HepG2 (cell line): Measurements from ENCODE around the gene TIMP4. TPM values are rescaled to one million over a fixed set of nuclear protein-coding genes. Genes with fewer than 3 reads are reported as not detected.
A peak's percentile ranks its signal among the peaks of the same experiment; 100 is the strongest.

Experiments
- ATAC-seq: fragments of 200-7000 bp; cut with Tn5 transposase; 3 replicates; pipeline ENCODE4 v1.9.1; 2020; ENCODE audit warnings: mild to moderate bottlenecking, moderate library complexity
- BruUV-seq: library from RNA; stranded (reverse); fragments of 400-500 nt; replicated peaks from 2 replicates; lab custom pipeline; 2021; lab: Mats Ljungman, UMichigan
- CTCF ChIA-PET: fragments of 300-600 bp; formaldehyde crosslinking; extraction: SDS; loops from one replicate; lab custom pipeline; 2021; ENCODE audit warnings: low total read pairs, inconsistent platforms, low intra/inter-chr PET ratio; lab: Yijun Ruan, JAX
- POLR2A ChIA-PET: fragments of 350-600 bp; sonication (Branson Sonifier 250); formaldehyde crosslinking; loops from one replicate; lab custom pipeline; 2020; ENCODE audit warnings: antibody characterized with exemption, inconsistent platforms; lab: Yijun Ruan, JAX
- DNase-seq: peaks from one replicate; pipeline ENCODE4 v3.0.0-alpha.2; 2015; ENCODE audit warnings: low spot score
- FAIRE-seq: peaks from 3 replicates; lab custom pipeline; 2011; peaks lifted over from hg19 to GRCh38; lab: Jason Lieb, UNC
- H2AFZ ChIP-seq: one replicate; pipeline ENCODE4 v1.6.1; 2011; ENCODE audit warnings: low read length, inconsistent platforms
- H3K27ac ChIP-seq: fragments of 300-600 bp; 3 replicates; pipeline ENCODE4 v1.8.0; 2011; ENCODE audit warnings: mixed run types, mild to moderate bottlenecking, mixed read lengths, low read length, inconsistent platforms; ENCODE audit not compliant: insufficient read depth; ENCODE audit errors: extremely low read length
- H3K27me3 ChIP-seq, 2 experiments: fragments of 200-600 bp in 1 of 2; 2 replicates in 1 of 2; 3 replicates in 1 of 2; pipeline versions ENCODE4 v1.6.0 to v1.8.0; 2011; ENCODE audit warnings: low read length in 2 of 2, mild to moderate bottlenecking in 2 of 2, moderate library complexity in 2 of 2, inconsistent platforms in 1 of 2; ENCODE audit not compliant: insufficient read depth in 2 of 2, control insufficient read depth in 1 of 2
- H3K36me3 ChIP-seq, 2 experiments: fragments of 200-600 bp in 1 of 2; replicated peaks in 1 of 2; 2 replicates in 1 of 2; 3 replicates in 1 of 2; pipeline versions ENCODE4 v1.5.1 to v1.8.0; 2011; ENCODE audit warnings: low read length in 2 of 2, inconsistent platforms in 1 of 2; ENCODE audit not compliant: insufficient read depth in 2 of 2, control insufficient read depth in 1 of 2
- H3K4me1 ChIP-seq: 2 replicates; pipeline ENCODE4 v1.5.1; 2012; ENCODE audit warnings: low read length, inconsistent platforms; ENCODE audit not compliant: insufficient read depth
- H3K4me2 ChIP-seq: 2 replicates; pipeline ENCODE4 v1.6.0; 2011; ENCODE audit warnings: low read depth, low read length, inconsistent platforms
- H3K4me3 ChIP-seq, 3 experiments: fragments of 200-600 bp in 1 of 3; sonication (generic), shearing (Covaris generic) in 1 of 3; replicated peaks in 1 of 3; 2 replicates each; pipeline ENCODE4 v1.5.1; 2011 to 2016; ENCODE audit warnings: low read length in 3 of 3, inconsistent platforms in 2 of 3, low read depth in 2 of 3, mild to moderate bottlenecking in 2 of 3, control low read depth in 1 of 3, mixed read lengths in 1 of 3; ENCODE audit not compliant: insufficient read depth in 1 of 3
- H3K79me2 ChIP-seq: one replicate; pipeline ENCODE4 v1.6.1; 2011; ENCODE audit warnings: low read length, inconsistent platforms; ENCODE audit not compliant: insufficient read depth
- H3K9ac ChIP-seq: 2 replicates; pipeline ENCODE4 v1.6.0; 2011; ENCODE audit warnings: mild to moderate bottlenecking, low read depth, low read length, inconsistent platforms; ENCODE audit not compliant: insufficient read depth
- H3K9me3 ChIP-seq: 2 replicates; pipeline ENCODE4 v1.5.1; 2012; ENCODE audit warnings: mild to moderate bottlenecking, low read length
- H4K20me1 ChIP-seq: 2 replicates; pipeline ENCODE4 v1.6.0; 2011; ENCODE audit warnings: inconsistent platforms, mild to moderate bottlenecking, low read length, moderate library complexity; ENCODE audit not compliant: insufficient read depth
- ATF7 ChIP-seq, 2 experiments: fragments of 450-650 bp in 1 of 2; sonication (generic) in 1 of 2; formaldehyde crosslinking in 1 of 2; IDR thresholded peaks; 2 replicates each; pipeline versions ENCODE4 v1.4.0 to v1.6.1; 2016 to 2020; ENCODE audit warnings: antibody characterized with exemption in 1 of 2, mild to moderate bottlenecking in 1 of 2, missing genetic modification reagents in 1 of 2
- CREB1 ChIP-seq, 2 experiments: fragments of 450-650 bp in 1 of 2; IDR thresholded peaks; 2 replicates each; pipeline ENCODE4 v1.6.1; 2016 to 2017; ENCODE audit warnings: control low read depth in 1 of 2, mild to moderate bottlenecking in 1 of 2, missing compliant biosample characterization in 1 of 2, missing genetic modification characterization in 1 of 2
- JDP2 ChIP-seq: sonication (generic); formaldehyde crosslinking; IDR thresholded peaks from 2 replicates; pipeline ENCODE4 v1.8.1; 2022; ENCODE audit warnings: missing genetic modification reagents, borderline replicate concordance
- RBM39 ChIP-seq: fragments of 200-400 bp; formaldehyde crosslinking; IDR thresholded peaks from one replicate; pipeline ENCODE4 v1.6.1; 2018; ENCODE audit warnings: antibody characterized with exemption, mild to moderate bottlenecking, low read depth, low read length; ENCODE audit not compliant: poor library complexity, severe bottlenecking
- SPEN ChIP-seq: sonication (generic); formaldehyde crosslinking; IDR thresholded peaks from 2 replicates; pipeline ENCODE4 v1.5.1; 2020; ENCODE audit warnings: low read depth, mild to moderate bottlenecking, missing genetic modification reagents
- STAT5B ChIP-seq: sonication (generic); formaldehyde crosslinking; IDR thresholded peaks from 2 replicates; pipeline ENCODE4 v1.4.0; 2020; ENCODE audit warnings: missing genetic modification reagents
- TCF7 ChIP-seq: sonication (generic); IDR thresholded peaks from 2 replicates; pipeline ENCODE4 v1.6.1; 2016; ENCODE audit warnings: antibody characterized with exemption, low read depth
- THRA ChIP-seq: sonication (generic); formaldehyde crosslinking; IDR thresholded peaks from 2 replicates; pipeline ENCODE4 v1.4.0; 2020; ENCODE audit warnings: missing genetic modification reagents, borderline replicate concordance
- ZIK1 ChIP-seq: sonication (generic); formaldehyde crosslinking; IDR thresholded peaks from 2 replicates; pipeline ENCODE4 v1.5.0; 2020; ENCODE audit warnings: mild to moderate bottlenecking, low read depth, missing genetic modification reagents, borderline replicate concordance
- ZNF503 ChIP-seq: sonication (generic); formaldehyde crosslinking; IDR thresholded peaks from 2 replicates; pipeline ENCODE4 v1.4.0; 2020; ENCODE audit warnings: missing genetic modification reagents
- ZNF543 ChIP-seq: sonication (generic); formaldehyde crosslinking; IDR thresholded peaks from 2 replicates; pipeline ENCODE4 v1.4.0; 2020; ENCODE audit warnings: mild to moderate bottlenecking, missing genetic modification reagents
- whole genome bisulfite sequencing: methylation state at CpG from one replicate; pipeline ENCODE4 v1.1.6; 2017; ENCODE audit warnings: low lambda C conversion rate; 5-methylcytosine and 5-hydroxymethylcytosine counted together
- in situ Hi-C: cut with HindIII; loops from 2 replicates; pipeline ENCODE4 v1.10.0; 2017; ENCODE audit warnings: low pct_unique_long_range_greater_than_20kb; ENCODE audit not compliant: extremely low pct_ligation_motif_present
- intact Hi-C: fragments of 100-400 bp; cut with micrococcal nuclease; formaldehyde crosslinking; loops from one replicate; pipeline ENCODE4 v1.10.0; 2022; ENCODE audit not compliant: unreplicated experiment
- polyA plus RNA-seq, 8 experiments: library from polyadenylated mRNA; depleted of rRNA in 3 of 8; stranded (reverse) in 7 of 8; unstranded in 1 of 8; fragments of >200 nt; fragmentation: Illumina TruSeq in 4 of 8; extraction: Trizol in 4 of 8; gene quantifications; 2 replicates each; pipeline versions ENCODE4 v1.2.1 to v1.2.3, GENCODE V29; 2011 to 2016; ENCODE audit warnings: low read depth in 4 of 8, missing spikeins in 1 of 8, mixed read lengths in 1 of 8; ENCODE audit not compliant: insufficient read depth in 1 of 8
- total RNA-seq, 5 experiments: library from RNA; depleted of rRNA; stranded (reverse); fragments of >200 nt; fragmentation: Illumina TruSeq; extraction: Trizol; gene quantifications; 2 replicates each; pipeline ENCODE4 v1.2.3, GENCODE V29; 2016; ENCODE audit warnings: low read depth in 1 of 5
- TF ChIP-seq, protein P1 (sequence below): IDR thresholded peaks from 2 replicates; pipeline ENCODE4 v1.6.1; 2016; ENCODE audit warnings: missing compliant biosample characterization, missing genetic modification reagents, borderline replicate concordance
- TF ChIP-seq, protein P2 (sequence below): IDR thresholded peaks from 2 replicates; pipeline ENCODE4 v1.6.1; 2016; ENCODE audit warnings: control low read depth

TIMP4 gene
- total and polyA plus RNA-seq, 2 of the 13 experiments (the other 11 are each of a cell fraction or from before 2014, with no cell fraction given): 0.05 to 0.07 TPM

DNA sequence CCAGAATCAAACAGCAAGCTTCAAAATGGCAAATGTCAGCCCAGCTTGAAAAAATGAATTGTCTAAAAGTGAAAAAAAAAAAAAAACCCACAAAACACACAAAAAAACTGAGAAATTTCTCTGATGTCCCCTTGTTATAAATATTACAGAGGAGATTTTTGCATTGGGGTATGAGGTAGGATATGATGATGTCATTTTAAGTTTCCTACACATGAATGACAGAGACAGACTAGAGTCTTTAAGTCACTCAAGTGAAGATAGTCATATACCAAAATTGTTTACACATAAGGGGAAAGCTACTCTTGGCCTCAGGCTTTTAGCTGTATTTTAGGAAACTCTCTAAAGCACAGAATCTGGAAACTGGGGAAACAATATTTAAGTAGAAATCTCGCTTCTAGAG, 32.9 kb downstream of the TIMP4 start:
- H3K27ac ChIP-seq: no peak overlapping the region
- no peak overlapping the region for H3K4me2 ChIP-seq
- WGBS: 0% methylated on average over 1 of the region's 1 CpG
- TF ChIP-seq ATF7 (IDR thresholded peaks at IDR 0.05) (peak; percentile 90), ATF7 (CRISPR knock-in tag; IDR thresholded peaks at IDR 0.05) (no peak), THRA (no peak), CREB1 (IDR thresholded peaks at IDR 0.05) (0 out of 2 replicates have a peak, but pooled peaks have one; percentile 37), CREB1 (CRISPR knock-in tag; IDR thresholded peaks at IDR 0.05) (no peak)
- H3K9me3 ChIP-seq: no peaks in the 10 kb centered on the region
- no peak overlapping the region for H3K9ac ChIP-seq
- in situ Hi-C loops (no loop called here), intact Hi-C loops (no loop called here)
- no peaks in the 10 kb centered on the region for H3K79me2 ChIP-seq
- ATAC-seq: no peak
- BruUV-seq: no TSS peak
- no peaks in the 10 kb centered on the region for H4K20me1 ChIP-seq
- ChIA-PET POLR2A (no interaction called here), CTCF (no interaction called here)
- H2AFZ ChIP-seq: no peak overlapping the region
- FAIRE-seq: no peak
- H3K4me3 ChIP-seq: no peak overlapping the region
- no peaks in the 10 kb centered on the region for H3K36me3 ChIP-seq
- no peaks in the 10 kb centered on the region for H3K27me3 ChIP-seq
- no peaks in the 10 kb centered on the region for H3K4me1 ChIP-seq
- no peak for DNase-seq

DNA sequence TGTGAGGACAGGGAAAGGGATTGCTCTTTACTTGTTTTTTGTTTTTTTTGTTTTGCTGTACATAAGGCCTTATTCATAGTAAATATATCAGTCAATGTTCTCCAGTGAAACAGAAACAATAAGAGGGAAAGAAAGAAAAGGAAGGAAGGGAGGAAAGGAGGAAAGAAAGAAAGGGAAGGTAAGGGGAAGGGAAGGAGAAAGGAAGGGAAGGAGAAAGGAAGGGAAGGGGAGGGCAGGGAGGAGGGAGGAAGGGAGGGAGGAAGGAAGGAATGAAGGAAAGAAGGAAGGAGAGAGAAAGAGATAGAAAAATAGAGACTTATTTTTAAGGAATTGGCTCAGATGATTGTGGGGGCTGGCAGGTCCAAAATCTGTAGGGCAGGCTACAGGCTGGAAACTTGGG, 37.2 kb downstream of the TIMP4 start:
- ChIA-PET POLR2A (no interaction called here), CTCF (no interaction called here)
- no peak for DNase-seq
- Histone ChIP-seq H3K27ac (no peak overlapping the region), H3K36me3 (no peaks in the 10 kb centered on the region), H2AFZ (no peak overlapping the region), H3K4me3 (no peak overlapping the region), H3K4me2 (no peak overlapping the region), H3K9ac (no peak overlapping the region), H3K9me3 (no peaks in the 10 kb centered on the region), H3K79me2 (no peaks in the 10 kb centered on the region), H3K4me1 (no peaks in the 10 kb centered on the region), H3K27me3 (no peaks in the 10 kb centered on the region; a peak in 1 of 5 replicates), H4K20me1 (no peaks in the 10 kb centered on the region)
- in situ Hi-C loops: no loop called here
- FAIRE-seq: no peak
- no peak for ATAC-seq
- intact Hi-C loops: no loop called here
- BruUV-seq: no TSS peak
- TF ChIP-seq, protein P1, sequence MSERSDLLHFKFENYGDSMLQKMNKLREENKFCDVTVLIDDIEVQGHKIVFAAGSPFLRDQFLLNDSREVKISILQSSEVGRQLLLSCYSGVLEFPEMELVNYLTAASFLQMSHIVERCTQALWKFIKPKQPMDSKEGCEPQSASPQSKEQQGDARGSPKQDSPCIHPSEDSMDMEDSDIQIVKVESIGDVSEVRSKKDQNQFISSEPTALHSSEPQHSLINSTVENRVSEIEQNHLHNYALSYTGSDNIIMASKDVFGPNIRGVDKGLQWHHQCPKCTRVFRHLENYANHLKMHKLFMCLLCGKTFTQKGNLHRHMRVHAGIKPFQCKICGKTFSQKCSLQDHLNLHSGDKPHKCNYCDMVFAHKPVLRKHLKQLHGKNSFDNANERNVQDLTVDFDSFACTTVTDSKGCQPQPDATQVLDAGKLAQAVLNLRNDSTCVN: no peak
- TF ChIP-seq JDP2 (CRISPR knock-in tag) (no peak), ZIK1 (CRISPR knock-in tag) (no peak), STAT5B (no peak), SPEN (CRISPR knock-in tag) (no peak), ZNF543 (CRISPR knock-in tag) (no peak), TCF7 (no peak), ZNF503 (CRISPR knock-in tag) (no peak), RBM39 (no peak)
- TF ChIP-seq, protein P2, sequence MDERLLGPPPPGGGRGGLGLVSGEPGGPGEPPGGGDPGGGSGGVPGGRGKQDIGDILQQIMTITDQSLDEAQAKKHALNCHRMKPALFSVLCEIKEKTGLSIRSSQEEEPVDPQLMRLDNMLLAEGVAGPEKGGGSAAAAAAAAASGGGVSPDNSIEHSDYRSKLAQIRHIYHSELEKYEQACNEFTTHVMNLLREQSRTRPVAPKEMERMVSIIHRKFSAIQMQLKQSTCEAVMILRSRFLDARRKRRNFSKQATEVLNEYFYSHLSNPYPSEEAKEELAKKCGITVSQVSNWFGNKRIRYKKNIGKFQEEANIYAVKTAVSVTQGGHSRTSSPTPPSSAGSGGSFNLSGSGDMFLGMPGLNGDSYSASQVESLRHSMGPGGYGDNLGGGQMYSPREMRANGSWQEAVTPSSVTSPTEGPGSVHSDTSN (CRISPR knock-in tag): no peak
